Activated naive CD4-positive, alpha-beta T cell treated with anti-CD3 and anti-CD28 coated beads for 36 hours (primary cell): ENCODE results near the gene MNAT1. TPM values are rescaled to one million over a fixed set of nuclear protein-coding genes. Genes with fewer than 3 reads are reported as not detected.
"Not testable (repeated sequence)": the region's sequence is repeated elsewhere in the genome, so short reads cannot be mapped to it uniquely, and the experiment has no call there.

Experiments used
- CTCF ChIA-PET: fragments of 350-600 bp; sonication (Branson Sonifier 250); formaldehyde crosslinking; loops from one replicate; lab custom pipeline; 2021; ENCODE audit warnings: antibody characterized with exemption; lab: Charles Lee
- DNase-seq: peaks from one replicate; pipeline ENCODE4 v3.0.0-alpha.2; 2020
- H3K27ac Mint-ChIP-seq: one replicate; pipeline ENCODE4 v1.8.0; 2021; ENCODE audit warnings: mild to moderate bottlenecking, mixed read lengths
- H3K27me3 Mint-ChIP-seq: one replicate; pipeline ENCODE4 v1.8.0; 2021; ENCODE audit warnings: low read depth, mixed read lengths
- H3K36me3 Mint-ChIP-seq: one replicate; pipeline ENCODE4 v1.8.0; 2021; ENCODE audit warnings: low read depth, mixed read lengths
- H3K4me1 Mint-ChIP-seq: one replicate; pipeline ENCODE4 v1.8.0; 2021; ENCODE audit warnings: low read depth, mixed read lengths
- H3K4me3 Mint-ChIP-seq: one replicate; pipeline ENCODE4 v1.8.0; 2021; ENCODE audit warnings: mild to moderate bottlenecking, moderate library complexity, mixed read lengths
- H3K9me3 Mint-ChIP-seq: one replicate; pipeline ENCODE4 v1.8.0; 2021; ENCODE audit warnings: mixed read lengths
- intact Hi-C: fragments of 100-400 bp; cut with micrococcal nuclease; formaldehyde crosslinking; loops from one replicate; pipeline ENCODE4 v1.15.1; 2023
- total RNA-seq, 2 experiments: library from RNA; stranded (reverse); gene quantifications; one replicate each; pipeline ENCODE4 v1.2.3, GENCODE V29; 2021

The MNAT1 gene
- total RNA-seq, 2 experiments from 2014 or later, result 44.0 to 44.2 TPM

- Mint-ChIP-seq H3K36me3 (no peaks in the 10 kb centered on the region), H3K27me3 (peaks cover 62% of the 10 kb centered on the region), H3K4me3 (peak overlapping the region; percentile 78), H3K9me3 (no peaks in the 10 kb centered on the region), H3K4me1 (peaks cover 19% of the 10 kb centered on the region), H3K27ac (no peak overlapping the region)
- intact Hi-C loops, result loop anchor here (1.0 to 10.0 kb wide), 5 partner anchors 12 to 477 kb away; partner anchors contain the start of genes MNAT1 and PPM1A
- CTCF ChIA-PET, result interaction anchor here (1.2 kb wide), 1 partner anchor 273 kb away, joined by 4 read pairs; no protein-coding TSS in a partner anchor
- no peak for DNase-seq
These were observed 12.5 kb upstream of the MNAT1 start for GRCh38 chr14:60722107-60722356.

GRCh38 chr14:60722357-60723115, 12.0 kb upstream of the MNAT1 start:
- H3K9me3 Mint-ChIP-seq, result no peaks in the 10 kb centered on the region
- peaks cover 65% of the 10 kb centered on the region for H3K27me3 Mint-ChIP-seq
- peak; percentile 15 for DNase-seq
- peaks cover 19% of the 10 kb centered on the region for H3K4me1 Mint-ChIP-seq
- no peaks in the 10 kb centered on the region for H3K36me3 Mint-ChIP-seq
- H3K27ac Mint-ChIP-seq, result no peak overlapping the region
- intact Hi-C loops, result loop anchor here (1.0 to 10.0 kb wide), 5 partner anchors 12 to 478 kb away; partner anchors contain the start of genes MNAT1 and PPM1A
- peak overlapping the region; percentile 78 for H3K4me3 Mint-ChIP-seq
- CTCF ChIA-PET, result interaction anchor here (1.2 kb wide), 1 partner anchor 272 kb away, joined by 4 read pairs; no protein-coding TSS in a partner anchor

- Mint-ChIP-seq H3K9me3 (no peaks in the 10 kb centered on the region), H3K27me3 (peaks cover 71% of the 10 kb centered on the region), H3K4me3 (peak overlapping the region; percentile 78), H3K4me1 (peaks cover 19% of the 10 kb centered on the region), H3K36me3 (no peaks in the 10 kb centered on the region), H3K27ac (no peak overlapping the region)
- peak; percentile 50 for DNase-seq
- intact Hi-C loops, result loop anchor here (2.0 to 10.0 kb wide), 4 partner anchors 144 to 479 kb away; partner anchors contain the start of gene PPM1A
- CTCF ChIA-PET, result no interaction called here
These were observed 11.2 kb upstream of the MNAT1 start for GRCh38 chr14:60723116-60723906.

- intact Hi-C loops, result loop anchor here (2.0 to 10.0 kb wide), 4 partner anchors 143 to 479 kb away; partner anchors contain the start of gene PPM1A
- peaks cover 70% of the 10 kb centered on the region for H3K27me3 Mint-ChIP-seq
- H3K9me3 Mint-ChIP-seq, result no peaks in the 10 kb centered on the region
- no peaks in the 10 kb centered on the region for H3K36me3 Mint-ChIP-seq
- peaks cover 19% of the 10 kb centered on the region for H3K4me1 Mint-ChIP-seq
- CTCF ChIA-PET, result no interaction called here
- peak within 1 kb of the TSS; percentile 78 for H3K4me3 Mint-ChIP-seq
- no peak within 1 kb of the TSS for H3K27ac Mint-ChIP-seq
- DNase-seq, result peak; percentile 15
These were observed 10.5 kb upstream of the MNAT1 start, which contains the start of gene SIX4 for GRCh38 chr14:60723907-60724618. Gene SIX4, minus strand, starts transcription at chr14:60724351. Its CDS starts 277 bp downstream, at chr14:60724074.

- H3K27ac Mint-ChIP-seq, H3K9me3 Mint-ChIP-seq, H3K36me3 Mint-ChIP-seq, H3K4me3 Mint-ChIP-seq, CTCF ChIA-PET, DNase-seq: not testable (repeated sequence)
- Mint-ChIP-seq H3K4me1 (peaks cover 12% of the 10 kb centered on the region), H3K27me3 (peaks cover 34% of the 10 kb centered on the region)
- intact Hi-C loops, result loop anchor here (10.0 kb wide), 1 partner anchor 554 kb away; the partner anchor contains the start of gene TMEM30B
These were observed 3.3 kb upstream of the MNAT1 start for GRCh38 chr14:60731291-60731690.

DNA sequence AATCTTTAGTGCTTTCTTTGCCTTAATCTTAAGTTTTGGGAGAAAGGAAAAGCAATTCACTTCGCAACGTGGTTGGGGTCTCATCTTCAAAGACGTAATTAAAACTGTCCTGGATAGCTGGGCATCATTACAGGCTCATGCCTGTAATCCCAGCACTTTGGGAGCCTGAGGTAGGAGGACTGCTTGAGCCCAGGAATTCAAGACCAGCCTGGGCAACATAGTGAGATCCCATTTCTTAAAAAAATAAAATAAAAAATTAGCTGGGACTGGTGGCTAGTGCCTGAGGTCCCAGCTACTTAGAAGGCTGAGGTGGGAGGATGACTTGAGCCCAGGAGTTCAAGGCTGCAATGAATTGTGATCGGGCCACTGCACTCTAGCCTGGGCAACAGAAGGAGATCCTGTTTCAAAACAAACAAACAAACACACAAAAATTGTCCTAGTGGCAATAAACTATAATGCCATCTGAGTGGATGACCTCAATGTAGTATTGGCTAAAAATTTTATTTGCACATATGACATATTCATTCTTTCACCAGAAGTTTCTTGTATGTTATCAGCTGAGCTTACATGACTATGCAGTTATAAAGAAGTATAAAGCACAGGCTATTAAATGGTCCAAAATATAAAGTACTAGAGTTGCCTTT, 1.6 kb upstream of the MNAT1 start:
- Mint-ChIP-seq H3K4me1 (peaks cover 13% of the 10 kb centered on the region), H3K9me3 (no peaks in the 10 kb centered on the region), H3K36me3 (peaks cover 3% of the 10 kb centered on the region), H3K4me3 (no peak overlapping the region), H3K27me3 (peaks cover 21% of the 10 kb centered on the region), H3K27ac (no peak overlapping the region)
- CTCF ChIA-PET, result no interaction called here
- no peak for DNase-seq
- intact Hi-C loops, result loop anchor here (10.0 kb wide), 1 partner anchor 552 kb away; the partner anchor contains the start of gene TMEM30B

GRCh38 chr14:60735416-60735815, 855 bp downstream of the MNAT1 start:
- DNase-seq, result no peak
- Mint-ChIP-seq H3K27ac (peak overlapping the region; percentile 7), H3K36me3 (peaks cover 3% of the 10 kb centered on the region), H3K27me3 (peaks cover 10% of the 10 kb centered on the region), H3K9me3 (no peaks in the 10 kb centered on the region), H3K4me1 (peaks cover 20% of the 10 kb centered on the region), H3K4me3 (peak overlapping the region; percentile 97)
- CTCF ChIA-PET, result no interaction called here
- intact Hi-C loops, result loop anchor here (10.0 kb wide), 1 partner anchor 549 kb away; the partner anchor contains the start of gene TMEM30B

DNA sequence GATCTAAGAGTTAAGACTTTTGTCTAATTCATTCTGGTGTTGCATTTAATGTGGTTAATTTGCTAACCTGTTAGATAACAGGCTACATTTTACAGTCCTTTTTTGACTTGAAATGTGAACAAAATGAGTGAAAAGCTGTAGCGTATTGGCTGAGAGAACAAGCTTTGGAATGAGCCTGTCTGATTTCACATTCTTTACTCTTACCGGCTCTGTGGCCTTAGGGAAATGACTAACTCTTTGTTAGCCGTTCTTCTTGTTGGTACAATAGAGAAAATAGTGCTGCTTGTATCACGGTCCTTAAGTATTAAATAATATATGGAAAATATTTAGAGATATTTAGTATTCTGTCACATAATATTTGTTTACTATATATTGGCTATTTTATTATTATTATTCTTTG, 1.9 kb downstream of the MNAT1 start:
- no peak for DNase-seq
- H3K27me3 Mint-ChIP-seq, result peaks cover under 1% of the 10 kb centered on the region
- peaks cover 20% of the 10 kb centered on the region for H3K4me1 Mint-ChIP-seq
- no peak overlapping the region for H3K27ac Mint-ChIP-seq
- no peak overlapping the region for H3K4me3 Mint-ChIP-seq
- CTCF ChIA-PET, result no interaction called here
- H3K36me3 Mint-ChIP-seq, result no peaks in the 10 kb centered on the region
- intact Hi-C loops, result loop anchor here (10.0 kb wide), 1 partner anchor 548 kb away; the partner anchor contains the start of gene TMEM30B
- H3K9me3 Mint-ChIP-seq, result no peaks in the 10 kb centered on the region

- H3K9me3 Mint-ChIP-seq, result peaks cover 8% of the 10 kb centered on the region
- peaks cover 5% of the 10 kb centered on the region for H3K36me3 Mint-ChIP-seq
- no peak overlapping the region for H3K27ac Mint-ChIP-seq
- CTCF ChIA-PET, result interaction anchor here (0.7 kb wide), 1 partner anchor 10 kb away, joined by 5 read pairs; no protein-coding TSS in a partner anchor
- H3K4me3 Mint-ChIP-seq, result no peak overlapping the region
- no peaks in the 10 kb centered on the region for H3K27me3 Mint-ChIP-seq
- peaks cover 22% of the 10 kb centered on the region for H3K4me1 Mint-ChIP-seq
- DNase-seq, result no peak
- intact Hi-C loops, result loop anchor here (10.0 kb wide), 1 partner anchor 546 kb away; the partner anchor contains the start of gene TMEM30B
These were observed 4.4 kb downstream of the MNAT1 start for GRCh38 chr14:60738843-60739508.

- H3K27me3 Mint-ChIP-seq, result no peaks in the 10 kb centered on the region
- H3K36me3 Mint-ChIP-seq, result peaks cover 11% of the 10 kb centered on the region
- intact Hi-C loops, result no loop called here
- H3K9me3 Mint-ChIP-seq, result peaks cover 8% of the 10 kb centered on the region
- CTCF ChIA-PET, result interaction anchor here (0.9 kb wide), 1 partner anchor 283 kb away, joined by 3 read pairs; no protein-coding TSS in a partner anchor
- H3K27ac Mint-ChIP-seq, result no peak overlapping the region
- peaks cover 5% of the 10 kb centered on the region for H3K4me1 Mint-ChIP-seq
- H3K4me3 Mint-ChIP-seq, result no peak overlapping the region
- no peak for DNase-seq
These were observed 10.0 kb downstream of the MNAT1 start for GRCh38 chr14:60744566-60744965.
